GM12873 (cell line): ENCODE data around the gene SORBS2.

Experiments
- TF ChIP-seq, protein P1 (sequence below): IDR thresholded peaks from 2 replicates; pipeline ENCODE4 v1.5.1; 2012; ENCODE audit warnings: low read depth, mild to moderate bottlenecking, moderate library complexity, low read length, control low read depth; ENCODE audit not compliant: insufficient read depth; ENCODE audit errors: missing control alignments

Gene SORBS2

DNA sequence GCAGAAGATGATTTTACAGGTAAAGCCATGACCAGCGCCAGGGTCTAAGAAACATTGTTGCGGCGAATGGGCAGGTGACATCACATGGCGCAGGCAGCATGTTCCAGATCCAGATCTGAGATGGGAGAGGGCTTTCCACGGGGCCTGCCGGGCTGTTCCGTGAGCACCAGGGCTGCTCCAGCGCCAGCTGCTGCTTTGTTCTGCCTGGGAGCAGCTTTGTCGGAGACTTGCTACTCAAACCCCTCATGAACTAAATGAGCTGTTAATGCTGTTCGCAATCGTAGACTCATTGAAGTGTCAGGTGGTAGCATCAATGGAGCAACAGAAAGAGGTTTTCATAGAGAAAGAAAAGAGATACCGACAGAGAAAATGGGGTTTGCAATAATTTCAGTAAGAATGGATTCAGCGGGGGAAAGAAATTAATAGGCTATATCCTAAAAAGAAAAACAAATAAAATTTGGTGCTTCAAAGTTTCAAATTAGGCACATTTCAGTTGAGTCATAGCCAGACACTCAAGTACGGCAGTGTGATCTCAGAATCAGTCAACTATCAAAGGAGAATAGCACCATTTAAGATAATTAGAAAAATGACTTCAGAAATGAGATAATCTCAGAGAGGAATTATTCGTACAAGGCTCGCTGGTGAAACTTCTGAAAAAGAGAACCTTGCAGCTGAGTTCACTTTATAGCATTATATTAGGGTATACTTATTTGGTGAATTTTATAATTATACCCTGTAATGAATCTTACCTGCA lies 23.9 kb downstream of the SORBS2 start:
- TF ChIP-seq, protein P1, sequence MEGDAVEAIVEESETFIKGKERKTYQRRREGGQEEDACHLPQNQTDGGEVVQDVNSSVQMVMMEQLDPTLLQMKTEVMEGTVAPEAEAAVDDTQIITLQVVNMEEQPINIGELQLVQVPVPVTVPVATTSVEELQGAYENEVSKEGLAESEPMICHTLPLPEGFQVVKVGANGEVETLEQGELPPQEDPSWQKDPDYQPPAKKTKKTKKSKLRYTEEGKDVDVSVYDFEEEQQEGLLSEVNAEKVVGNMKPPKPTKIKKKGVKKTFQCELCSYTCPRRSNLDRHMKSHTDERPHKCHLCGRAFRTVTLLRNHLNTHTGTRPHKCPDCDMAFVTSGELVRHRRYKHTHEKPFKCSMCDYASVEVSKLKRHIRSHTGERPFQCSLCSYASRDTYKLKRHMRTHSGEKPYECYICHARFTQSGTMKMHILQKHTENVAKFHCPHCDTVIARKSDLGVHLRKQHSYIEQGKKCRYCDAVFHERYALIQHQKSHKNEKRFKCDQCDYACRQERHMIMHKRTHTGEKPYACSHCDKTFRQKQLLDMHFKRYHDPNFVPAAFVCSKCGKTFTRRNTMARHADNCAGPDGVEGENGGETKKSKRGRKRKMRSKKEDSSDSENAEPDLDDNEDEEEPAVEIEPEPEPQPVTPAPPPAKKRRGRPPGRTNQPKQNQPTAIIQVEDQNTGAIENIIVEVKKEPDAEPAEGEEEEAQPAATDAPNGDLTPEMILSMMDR: no peak

DNA sequence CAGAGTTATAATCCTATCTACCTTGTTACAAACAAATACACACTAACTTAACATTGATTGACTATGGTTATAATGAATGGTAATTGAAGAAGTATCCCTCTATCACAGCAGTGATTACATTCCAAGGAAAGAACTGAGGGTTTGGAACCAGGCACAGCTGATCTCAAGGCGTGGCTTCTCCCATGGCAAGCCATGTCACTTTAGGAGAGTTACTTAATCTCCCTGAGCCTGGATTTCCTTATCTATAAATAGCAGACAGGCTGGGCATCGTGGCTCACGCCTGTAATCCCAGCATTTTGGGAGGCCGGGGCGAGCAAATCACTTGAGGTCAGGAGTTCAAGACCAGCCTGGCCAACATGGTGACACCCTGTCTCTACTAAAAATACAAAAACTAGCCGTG lies 25.6 kb downstream of the SORBS2 start:
- TF ChIP-seq, protein P1: no peak

- TF ChIP-seq, protein P1: no peak
Measured at GRCh38 chr4:185783574-185783973, 28.4 kb downstream of the SORBS2 start.

DNA sequence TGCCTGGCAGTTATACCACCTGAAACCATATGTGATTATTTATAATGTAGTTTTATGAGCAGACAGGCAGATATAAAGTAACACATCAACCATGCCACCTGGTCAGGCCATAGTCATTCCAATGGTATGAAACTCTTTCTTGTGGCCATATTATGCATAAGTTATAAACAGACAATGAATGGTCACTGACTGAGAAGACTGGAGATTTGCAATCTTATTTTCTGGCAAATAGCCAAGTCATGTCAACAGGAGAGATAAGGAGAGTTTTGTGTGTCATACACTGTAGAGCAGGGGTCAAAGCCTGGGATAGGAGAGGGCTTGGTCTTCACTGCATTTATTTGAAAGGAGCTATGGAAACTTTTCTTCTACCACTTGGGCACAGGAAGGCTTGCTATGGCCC lies 29.5 kb downstream of the SORBS2 start:
- TF ChIP-seq, protein P1: no peak

DNA sequence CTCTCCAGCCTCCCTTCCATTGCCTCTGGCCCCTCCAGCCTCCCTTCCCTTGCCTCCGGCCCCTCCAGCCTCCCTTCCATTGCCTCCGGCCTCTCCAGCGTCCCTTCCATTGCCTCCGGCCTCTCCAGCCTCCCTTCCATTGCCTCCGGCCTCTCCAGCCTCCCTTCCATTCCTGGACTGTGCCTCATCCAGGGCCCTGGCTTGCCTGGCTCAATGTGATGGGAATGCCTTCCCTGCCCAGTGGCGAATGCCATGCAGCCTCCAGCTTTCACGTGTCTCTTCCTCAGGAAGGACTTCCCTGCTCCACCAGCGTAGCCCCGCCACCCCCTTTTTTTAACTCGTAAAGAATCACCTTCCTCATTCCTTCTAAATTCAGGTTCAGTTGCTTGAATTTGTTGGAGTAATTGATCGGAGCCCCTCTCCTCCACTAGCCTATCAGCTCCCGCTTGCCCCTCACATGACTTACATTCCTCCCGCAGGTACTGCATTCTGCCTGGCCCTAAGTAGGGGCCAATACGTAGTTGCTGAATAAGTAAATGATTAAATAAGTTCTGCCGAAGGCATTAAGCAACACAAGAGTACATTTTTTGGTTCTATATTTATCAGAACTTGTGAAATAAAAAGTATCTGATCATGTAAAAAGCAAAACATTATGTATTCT lies 30.3 kb downstream of the SORBS2 start:
- TF ChIP-seq, protein P1: no peak

DNA sequence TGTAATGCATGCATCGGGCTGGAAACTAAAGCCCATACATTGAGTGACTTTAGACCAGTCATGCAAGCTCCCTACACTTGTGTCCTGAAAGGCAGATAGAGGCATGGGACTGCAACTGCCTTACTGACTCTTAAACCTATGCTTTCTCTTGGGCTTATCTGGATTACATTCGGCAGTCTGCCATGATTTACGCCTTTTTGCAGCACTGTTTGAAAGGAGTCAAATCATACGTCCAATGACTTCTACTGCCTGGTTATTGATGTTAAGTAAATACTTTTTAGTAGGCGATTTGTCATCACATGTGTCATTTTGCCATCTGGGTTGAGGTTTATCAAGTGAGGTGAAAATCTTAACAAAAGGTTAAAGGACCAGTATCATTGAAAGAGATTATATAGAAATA lies 31.5 kb downstream of the SORBS2 start:
- TF ChIP-seq, protein P1: no peak

DNA sequence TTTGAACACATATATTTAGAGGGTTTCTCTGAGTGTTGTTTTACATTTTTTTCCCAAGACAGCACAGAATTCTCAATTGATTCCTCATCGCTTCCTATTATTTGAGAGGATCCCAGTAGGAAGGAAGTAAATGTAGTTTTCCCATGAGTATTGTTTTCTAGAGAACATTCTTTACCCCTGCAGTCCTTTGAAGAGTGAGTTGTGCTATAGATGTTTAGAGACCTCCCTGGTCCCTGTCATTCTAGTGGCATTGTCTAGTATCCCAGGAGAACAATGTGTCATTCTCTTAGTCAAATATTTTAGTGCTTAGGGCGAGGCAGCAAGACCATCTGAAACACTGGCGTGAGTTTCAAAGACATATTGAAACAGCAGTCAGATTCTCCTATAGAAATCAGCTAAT lies 32.5 kb downstream of the SORBS2 start:
- TF ChIP-seq, protein P1: no peak
